GM18520 (cell line): ENCODE data around the gene MANSC1.
A peak's percentile ranks its signal among the peaks of the same experiment; 100 is the strongest.

ENCODE experiments used
- ATAC-seq: cut with Tn5 transposase; IDR thresholded peaks from one replicate; pipeline ENCODE4 v1.9.1; 2021; ENCODE audit not compliant: unreplicated experiment

Gene MANSC1

DNA sequence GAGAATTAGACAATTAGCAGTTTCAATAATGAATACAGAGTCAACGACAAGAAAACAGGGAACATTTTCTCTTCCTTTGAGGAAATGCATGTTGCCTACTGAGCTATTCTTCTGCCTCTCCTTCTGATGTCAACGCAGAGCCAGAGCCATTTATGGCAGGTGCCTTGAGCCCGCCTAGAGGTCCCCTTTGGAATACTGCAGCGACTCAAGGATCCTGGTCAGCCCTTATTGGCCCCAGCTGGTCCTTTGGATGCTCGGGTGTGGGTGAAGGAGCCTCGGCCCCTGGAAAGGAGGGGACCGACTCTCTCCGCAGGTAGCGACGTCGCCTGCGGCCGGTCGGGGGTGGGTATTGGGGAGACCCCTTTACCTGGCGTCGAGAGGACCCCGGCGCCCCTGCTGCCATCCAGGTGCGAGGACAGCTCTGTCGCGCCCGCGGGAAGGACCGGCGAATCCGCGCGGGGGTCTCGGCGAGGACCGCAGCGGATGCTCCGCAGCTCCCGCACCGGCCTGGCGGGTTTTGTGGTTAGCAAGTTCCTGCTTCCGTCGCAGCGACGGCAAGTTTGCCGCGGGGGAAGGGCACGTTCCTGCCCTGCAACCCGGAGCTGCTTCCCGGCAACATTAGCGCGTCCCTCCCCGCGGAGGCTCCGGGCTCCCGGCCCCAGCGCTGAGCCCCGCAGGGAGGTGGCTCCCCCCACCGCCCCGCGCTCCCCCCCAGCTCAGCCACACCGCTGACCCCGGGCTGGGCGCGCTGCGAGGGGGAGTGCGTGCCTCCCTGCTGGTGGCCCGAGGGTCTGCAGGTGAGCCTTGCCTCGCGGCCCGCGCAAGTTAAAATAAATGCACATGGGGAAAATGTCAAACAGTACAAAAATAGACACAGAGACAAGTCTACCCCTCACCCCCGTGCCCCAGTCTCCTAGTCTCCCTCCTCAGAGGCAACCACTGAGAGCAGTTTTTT, at the start of gene MANSC1:
Gene MANSC1 (minus strand): TSS at position 532 of the 955 bp plus-strand sequence. CDS start 6,928 bp downstream, outside the sequence.
- ATAC-seq: no peak

DNA sequence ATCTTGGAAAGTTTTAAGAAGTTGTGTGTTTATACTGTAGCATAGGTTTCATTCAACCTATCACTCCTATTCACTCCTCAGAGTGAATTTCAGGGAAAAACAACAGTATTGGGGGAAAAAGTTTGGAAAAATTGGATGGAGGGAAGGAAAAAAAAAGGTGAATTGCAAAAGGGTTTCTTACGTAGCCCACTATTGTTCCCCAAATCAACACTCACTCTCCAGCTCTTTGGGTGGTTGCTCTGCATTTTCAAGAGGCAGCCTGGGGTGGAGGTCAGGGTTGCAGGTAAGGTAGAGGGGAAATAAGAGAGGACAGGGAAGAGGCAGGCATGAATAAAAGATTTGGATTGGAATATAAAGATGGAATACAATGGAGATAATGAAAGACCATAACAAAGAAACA, 49.1 kb upstream of the MANSC1 start:
- ATAC-seq: no peak

DNA sequence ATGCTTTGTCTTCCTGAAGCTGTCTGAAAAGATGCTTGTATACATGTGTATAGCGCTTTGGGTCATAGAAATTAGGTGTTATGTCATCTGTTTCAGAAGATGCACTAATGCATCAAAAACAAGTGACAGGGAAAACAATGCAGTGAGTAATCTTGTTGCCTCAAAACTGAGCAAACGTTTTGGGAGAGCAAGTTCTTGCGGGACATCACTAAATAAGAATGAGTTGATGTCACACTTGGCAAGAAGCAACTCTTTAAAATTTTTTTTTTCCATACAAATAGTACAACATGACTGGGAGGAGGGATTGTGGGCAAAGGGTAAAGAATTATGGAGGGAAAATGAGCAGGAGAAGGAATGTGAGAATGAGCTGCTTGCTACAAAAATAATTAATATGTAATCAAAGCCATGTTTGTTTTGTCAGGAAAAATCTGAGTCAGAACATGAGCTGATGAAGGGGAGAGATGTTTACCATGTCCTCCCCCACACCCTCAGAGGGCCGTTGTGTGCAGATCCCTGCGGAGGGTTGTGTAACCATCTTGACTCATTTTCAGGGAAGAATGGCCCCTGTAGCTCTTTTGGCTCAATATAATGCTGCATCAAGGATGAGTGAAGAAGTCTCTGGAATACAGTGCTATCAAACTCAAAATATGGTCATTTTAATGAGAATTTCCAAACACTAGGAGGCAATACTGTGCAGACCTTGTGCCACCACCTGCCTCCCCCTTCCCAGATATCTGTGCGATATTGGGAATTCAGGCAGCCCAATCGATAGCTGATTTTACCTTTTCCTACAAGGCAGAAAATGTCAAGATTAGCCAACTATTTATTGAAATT, 48.2 kb upstream of the MANSC1 start:
- ATAC-seq: no peak

DNA sequence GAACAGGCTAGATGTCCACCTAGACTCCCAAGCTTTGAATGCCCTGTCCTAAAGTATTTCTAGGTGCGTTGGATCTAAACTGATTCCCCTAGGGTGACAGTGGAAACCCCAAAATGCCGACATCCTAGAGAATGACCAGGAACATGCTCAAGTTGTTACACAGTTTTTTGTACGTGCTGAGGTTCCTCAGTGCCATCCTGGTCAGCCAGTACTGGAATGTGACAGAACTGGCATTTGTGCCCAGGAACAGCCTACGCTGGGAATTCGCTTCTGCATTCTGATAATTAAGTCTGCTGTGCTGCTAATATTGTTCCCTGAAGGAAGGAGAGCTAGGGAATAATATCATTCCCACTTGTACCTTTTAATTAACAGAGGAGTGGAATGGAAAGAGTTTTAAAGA, 47.1 kb upstream of the MANSC1 start:
- no peak for ATAC-seq

DNA sequence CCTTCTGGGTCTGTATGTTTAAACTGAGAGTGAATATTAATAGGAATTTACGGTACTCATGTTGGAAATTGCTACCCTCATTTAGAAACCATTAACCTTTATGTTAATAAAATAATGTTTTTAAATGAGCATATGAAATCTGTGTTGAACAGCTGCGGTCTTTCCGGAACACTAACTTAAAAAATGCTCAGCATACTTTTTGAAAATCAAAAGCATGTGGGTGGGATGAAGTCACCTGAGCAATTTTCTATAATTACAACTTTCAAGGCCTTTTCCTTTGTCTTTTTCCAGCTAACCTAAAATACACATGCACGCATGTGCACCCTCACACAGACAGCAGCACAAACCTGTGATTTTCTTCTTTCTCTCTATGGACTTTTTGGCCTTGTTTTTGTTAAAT, 46.7 kb upstream of the MANSC1 start:
- no peak for ATAC-seq

DNA sequence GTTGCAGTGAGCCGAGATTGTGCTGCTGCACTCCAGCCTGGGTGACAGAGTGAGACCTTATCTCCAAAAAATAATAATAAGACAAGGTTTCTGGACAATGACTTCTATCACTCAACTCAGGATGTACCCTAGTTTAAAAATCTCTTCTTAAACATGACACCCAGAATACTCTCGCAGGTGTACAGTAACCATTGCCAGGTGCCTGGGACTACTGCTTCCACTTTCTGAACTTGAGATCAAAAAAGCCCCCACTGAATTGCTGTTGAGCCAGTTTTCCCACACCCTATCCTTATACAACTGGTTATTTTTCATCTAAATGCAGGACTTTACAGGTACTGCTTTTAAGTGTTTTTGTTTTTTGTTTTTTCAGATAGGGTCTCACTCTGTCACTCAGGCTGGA, 43.1 kb upstream of the MANSC1 start:
- ATAC-seq: no peak

DNA sequence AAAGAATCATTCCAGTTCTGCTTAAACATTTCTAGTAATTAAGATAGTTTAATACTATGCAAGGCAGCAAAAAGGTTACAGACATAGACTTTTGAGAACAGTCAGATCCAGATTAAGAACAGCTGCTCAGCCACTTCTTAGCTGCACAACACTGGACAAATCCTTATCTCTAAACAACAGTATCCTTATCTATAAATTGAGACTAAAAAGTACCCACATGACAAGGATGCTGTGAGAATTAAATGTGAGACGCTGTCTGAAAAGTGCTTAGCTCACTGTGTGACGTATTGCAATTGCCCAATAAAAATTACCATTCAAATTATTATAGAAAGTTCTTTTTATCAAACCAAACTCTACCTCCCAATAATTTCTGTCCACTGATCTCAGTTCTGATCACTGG, 42.4 kb upstream of the MANSC1 start:
- no peak for ATAC-seq

DNA sequence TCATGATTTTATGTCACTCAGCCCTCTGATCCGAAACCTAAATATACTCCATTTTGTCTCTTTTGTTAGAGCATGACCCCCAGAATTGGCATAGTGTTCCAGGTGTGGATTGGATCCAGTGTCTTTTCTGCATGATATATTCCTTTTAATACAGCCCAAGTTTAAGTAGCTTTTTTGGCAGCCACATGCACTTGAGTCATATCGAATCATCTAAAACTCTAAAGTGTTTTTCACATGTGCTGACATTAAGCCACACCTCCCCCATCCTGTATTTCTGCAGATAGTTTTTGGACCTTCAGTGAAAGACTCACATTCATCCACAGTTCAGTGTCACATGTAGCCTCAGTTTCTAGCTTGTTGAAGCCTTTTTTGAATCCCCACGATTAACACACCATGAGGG, 37.5 kb upstream of the MANSC1 start:
- ATAC-seq: no peak

DNA sequence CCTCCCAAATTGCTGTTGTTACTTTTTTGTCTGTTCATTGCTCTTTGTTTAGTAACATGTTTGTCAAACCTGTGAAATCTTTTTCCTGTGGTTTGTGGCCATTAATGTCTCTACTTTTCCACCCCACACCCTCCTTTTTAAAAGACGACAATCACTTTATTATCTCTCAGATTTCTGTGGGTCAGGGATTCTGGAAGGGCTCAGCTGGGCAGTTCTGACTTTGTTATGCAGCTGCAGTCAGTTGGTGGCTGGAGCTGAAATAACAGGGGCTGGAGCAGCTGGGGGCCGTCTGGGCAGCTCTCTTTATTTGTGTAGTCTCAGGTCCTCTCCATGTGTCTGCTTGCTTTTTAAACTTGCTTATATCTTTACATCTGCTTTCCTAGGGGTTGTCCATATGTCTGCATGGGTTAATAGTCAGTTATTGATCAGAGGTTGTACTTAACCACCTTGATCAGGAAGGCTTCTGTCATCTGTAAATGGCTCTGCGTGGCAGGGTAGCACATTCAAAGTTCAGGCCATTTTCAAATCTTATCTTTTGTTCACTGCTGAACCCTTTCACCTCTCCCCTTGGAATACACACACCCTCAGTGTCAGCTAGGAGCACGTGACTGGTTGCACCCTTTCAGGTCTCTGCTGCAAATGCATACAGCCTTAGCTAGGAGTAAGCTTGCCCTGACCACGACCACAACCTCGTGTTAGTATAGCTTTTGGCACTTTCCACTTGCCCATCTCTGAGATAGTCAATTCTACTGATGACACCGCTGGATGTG, 34.7 kb upstream of the MANSC1 start:
- ATAC-seq: no peak

DNA sequence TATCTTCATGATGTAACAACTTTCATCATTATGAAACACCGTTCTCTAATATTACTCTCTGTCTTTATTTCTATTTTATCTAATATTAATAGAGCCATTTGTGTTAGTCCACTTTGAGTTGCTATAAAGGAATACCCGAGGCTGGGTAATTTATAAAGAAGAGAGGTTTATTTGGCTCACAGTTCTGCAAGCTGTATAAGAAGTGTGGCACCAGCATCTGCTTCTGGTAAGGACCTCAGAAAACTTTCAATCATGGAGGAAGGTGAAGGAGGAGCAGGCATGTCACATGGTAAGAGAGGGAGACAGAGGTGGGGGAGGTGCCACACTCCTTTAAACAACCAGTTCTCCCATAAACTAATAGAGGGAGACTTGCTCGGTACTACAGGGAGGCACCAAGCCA, 31.9 kb upstream of the MANSC1 start:
- no peak for ATAC-seq

DNA sequence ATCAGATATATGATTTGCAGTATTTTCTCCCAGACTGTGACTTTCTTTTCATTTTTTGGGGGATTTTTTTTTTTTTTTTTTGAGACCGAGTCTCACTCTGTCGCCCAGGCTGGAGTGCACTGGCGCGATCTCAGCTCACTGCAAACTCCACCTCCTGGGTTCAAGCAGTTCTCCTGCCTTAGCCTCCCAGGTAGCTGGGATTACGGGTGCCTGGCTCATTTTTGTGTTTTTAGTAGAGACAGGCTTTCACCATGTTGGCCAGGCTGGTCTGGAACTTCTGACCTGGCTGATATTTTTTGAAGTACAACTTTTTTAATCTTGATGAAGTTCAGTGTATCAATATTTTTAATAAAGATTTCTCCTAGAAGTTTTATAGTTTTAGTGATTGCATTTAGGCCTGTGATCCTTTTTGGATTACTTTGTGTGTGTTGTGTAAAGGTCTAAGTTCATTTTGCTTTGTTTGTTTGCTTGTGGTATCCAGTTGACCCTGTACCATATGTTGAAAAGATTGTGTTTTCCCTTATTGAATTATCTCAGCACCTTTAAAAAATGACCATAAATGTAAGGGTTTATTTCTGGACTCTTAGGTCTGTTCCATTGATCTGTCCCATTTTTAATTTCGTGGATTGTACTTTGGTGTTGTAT, 31.0 kb upstream of the MANSC1 start:
- no peak for ATAC-seq

DNA sequence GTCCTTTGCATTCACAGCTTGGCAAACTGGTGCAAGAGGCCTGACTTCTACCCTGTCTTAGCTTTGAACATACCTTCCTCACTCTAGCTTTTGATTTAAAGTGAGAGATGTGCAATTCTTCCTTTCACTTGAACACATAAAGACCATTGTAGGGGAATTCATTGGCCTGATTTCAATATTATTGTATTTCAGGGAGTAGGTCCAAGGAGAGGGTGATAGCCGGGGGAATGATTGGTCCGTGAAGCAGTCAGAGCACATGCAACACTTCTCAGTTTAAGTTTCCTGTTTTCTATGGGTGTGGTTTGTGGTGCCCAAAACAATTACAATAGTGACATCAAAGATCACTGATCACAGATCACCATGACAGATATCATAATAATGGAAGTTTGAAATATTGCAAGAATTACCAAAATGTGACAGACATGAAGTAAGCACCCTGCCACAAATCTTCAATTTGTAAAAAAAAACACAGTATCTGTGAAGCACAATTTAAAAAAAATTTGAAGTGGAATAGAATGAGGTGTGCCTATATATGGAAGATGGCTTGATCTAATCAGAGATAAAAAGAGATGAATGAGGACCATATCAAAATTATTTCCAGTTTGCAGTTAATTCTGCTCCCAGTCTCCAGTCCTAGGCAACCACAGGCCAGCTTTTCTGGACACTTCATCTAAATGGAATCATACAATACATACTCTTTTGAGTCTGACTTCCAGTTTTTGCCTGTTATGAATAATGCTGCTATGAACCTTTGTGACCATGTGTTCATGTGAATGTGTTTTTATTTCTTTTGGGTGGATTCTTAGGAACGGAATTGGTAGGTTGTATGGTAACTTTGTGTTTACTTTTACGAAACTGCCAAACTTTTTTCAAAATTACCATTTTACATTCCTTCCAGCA, 30.0 kb upstream of the MANSC1 start:
- ATAC-seq: peak; percentile 49

DNA sequence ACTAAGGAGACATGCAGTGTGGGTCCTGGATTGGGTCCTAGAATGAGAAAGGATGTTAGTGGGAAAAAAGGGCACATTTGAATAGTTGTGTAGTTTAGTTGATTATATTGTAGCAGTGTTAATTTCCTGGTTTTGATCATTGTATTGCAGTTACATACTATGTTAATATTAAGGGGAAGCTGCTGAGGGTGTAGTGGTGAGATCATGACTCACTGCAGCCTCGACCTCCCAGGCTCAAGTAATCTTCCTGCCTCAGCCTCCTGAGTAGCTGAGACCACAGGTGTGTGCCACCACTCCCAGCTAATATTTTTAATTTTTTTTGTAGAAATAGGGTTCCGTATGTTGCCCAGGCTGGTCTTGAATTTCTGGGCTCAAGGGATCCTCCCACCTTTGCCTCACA, 28.6 kb upstream of the MANSC1 start:
- no peak for ATAC-seq

DNA sequence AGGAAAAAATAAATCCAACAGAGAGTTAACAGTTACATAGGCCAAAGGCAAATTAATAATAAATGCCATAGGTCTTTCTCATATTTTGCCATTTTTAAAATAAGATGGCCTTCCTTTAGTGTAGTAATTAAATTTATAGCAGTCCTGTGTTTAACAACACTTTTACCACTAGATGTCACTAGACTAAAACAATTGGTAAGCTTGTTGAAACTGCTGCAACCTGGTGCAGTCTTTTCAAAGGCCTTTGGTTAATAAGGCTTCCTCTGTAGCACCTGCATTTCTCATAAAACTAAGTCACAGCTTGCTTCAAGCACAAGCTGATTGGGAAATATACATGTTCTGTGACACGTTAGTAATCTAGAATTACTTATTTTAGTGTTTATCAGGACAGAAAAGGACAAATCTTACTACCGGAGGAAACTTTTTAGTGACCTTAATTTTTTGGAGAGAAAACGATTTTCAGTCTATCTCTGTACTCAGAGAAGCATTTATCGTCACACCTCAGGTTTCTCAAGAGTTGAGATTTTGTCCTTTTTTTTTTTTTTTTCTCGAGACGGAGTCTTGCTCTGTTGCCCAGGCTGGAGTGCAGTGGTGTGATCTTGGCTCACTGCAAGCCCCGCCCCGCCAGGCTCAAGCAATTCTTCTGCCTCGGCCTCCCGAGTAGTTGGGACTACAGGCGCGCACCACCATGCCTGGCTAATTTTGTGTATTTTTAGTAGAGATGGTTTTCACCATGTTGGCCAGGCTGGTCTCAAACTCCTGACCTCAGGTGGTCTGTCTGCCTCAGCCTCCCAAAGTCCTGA, 26.8 kb upstream of the MANSC1 start:
- no peak for ATAC-seq

DNA sequence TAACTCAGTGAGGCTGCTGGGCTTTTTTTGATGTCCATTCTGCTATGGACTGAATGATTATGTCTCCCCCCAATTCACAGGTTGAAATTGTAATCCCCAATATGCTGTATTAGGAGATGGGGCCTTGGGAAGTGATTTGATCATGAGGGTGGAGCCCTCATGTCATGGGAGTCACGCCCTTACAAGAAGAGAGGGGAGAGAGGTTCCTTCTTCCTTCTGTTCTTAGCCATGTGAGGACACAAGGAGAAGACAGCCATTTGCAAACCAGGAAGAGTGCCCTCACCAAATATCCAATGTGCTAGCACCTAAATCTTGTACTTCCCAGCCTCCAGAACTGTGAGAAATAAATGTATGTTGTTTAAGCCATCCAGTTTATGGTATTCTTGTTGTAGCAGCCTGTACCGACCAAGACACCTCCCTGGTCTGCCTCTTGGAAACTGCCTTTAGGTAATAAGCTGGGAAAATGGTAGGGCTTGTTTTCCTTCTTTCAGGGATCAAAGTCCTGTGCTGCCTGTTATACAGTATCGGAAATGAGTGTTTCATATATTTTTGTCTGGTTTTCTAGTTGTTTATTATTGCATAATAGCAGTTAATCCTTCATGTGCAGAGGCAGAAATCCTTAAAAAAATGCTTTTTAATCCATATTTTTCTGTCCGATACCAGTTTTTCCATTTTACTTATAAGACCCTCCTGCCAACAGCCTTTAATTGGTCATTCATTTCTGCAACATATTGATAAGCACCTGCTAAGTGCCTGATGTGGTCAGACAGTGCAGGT, 23.1 kb upstream of the MANSC1 start:
- ATAC-seq: no peak

DNA sequence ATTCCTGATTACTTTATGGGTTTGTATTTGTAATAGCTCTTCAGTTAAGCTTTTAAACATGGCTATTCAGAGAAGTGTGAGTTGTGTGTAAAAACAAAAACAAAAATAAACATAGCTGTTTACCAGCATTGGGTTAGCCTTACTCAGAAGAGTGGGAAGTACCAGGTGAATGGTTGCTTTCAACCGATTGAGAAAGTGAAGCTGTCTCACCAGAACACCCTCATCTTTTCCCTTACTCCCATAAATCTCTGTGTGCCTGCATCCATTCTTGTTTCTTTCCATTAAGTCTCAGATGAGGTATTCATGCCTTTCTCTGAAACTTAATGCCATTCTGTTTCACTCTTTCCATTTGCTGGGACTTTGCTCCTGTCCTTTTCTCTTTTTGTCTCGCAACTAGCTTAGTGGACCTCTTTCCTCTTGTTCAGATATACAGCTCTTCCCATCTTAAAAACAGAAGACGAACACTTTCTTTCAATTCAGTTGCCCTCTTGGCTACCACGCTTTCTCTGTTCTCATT, 17.5 kb upstream of the MANSC1 start:
- ATAC-seq: no peak

DNA sequence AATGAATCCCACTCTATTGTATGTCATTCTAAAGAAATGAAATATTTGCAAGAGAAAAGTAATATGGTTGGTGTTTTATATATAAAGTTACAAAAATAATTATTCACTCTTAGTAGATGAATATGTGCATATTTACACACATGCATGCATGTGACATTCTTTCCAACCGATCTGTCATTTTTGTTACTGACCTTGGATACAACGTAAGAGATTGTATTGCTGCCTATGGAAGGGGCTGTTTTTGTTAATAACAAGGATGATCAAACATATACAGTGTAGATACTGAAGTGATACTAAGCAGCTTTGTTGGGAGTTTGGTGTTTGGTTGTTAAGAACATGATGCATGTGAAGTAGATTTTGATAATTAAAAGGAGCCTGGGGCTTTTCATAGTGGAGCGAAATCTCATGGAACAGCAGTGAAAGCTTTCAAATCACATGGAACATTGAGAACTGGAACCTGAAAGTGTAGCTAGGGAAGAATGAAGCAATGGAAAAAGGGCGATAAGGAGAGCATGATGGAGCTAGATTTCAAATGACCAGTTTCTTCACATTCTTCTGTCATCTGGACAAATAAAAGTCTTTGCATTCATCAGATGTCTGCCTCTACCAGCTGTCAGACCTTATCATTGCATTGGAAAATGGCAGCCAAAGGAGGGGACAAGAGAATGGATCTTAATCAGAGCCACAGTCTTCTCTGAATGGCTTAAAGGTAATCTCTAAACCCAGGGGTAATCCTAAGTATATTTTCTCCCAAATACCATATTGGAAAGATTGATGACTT, 16.8 kb upstream of the MANSC1 start:
- no peak for ATAC-seq
